Measurements from ENCODE around the gene SLC43A3. TPM values are rescaled to one million over a fixed set of nuclear protein-coding genes. Genes with fewer than 3 reads are reported as not detected.
"Not testable (repeated sequence)": the region's sequence is repeated elsewhere in the genome, so short reads cannot be mapped to it uniquely, and the experiment has no call there.

Gene SLC43A3
- total RNA-seq, 1 donor from 2014 or later, result 117 TPM

- no peaks in the 10 kb centered on the region for H3K9me3 ChIP-seq
- peaks cover 21% of the 10 kb centered on the region for H3K4me1 ChIP-seq
- DNase-seq (no peak), ATAC-seq (peak; percentile 71)
- no peak overlapping the region for H3K4me3 ChIP-seq
- H3K36me3 ChIP-seq, result peaks cover 46% of the 10 kb centered on the region
- intact Hi-C loops (cut with DNase I), result no loop called here
- TF ChIP-seq CTCF (IDR thresholded peaks at IDR 0.05), result no peak
- H3K27ac ChIP-seq, result peak overlapping the region; percentile 21
- H3K27me3 ChIP-seq, result no peaks in the 10 kb centered on the region
Measured at GRCh38 chr11:57406337-57406904, 20.5 kb downstream of the SLC43A3 start.

- H3K27me3 ChIP-seq, result no peaks in the 10 kb centered on the region
- no peaks in the 10 kb centered on the region for H3K9me3 ChIP-seq
- no peak overlapping the region for H3K27ac ChIP-seq
- H3K4me1 ChIP-seq, result peaks cover 21% of the 10 kb centered on the region
- no peak for TF ChIP-seq CTCF (IDR thresholded peaks at IDR 0.05)
- H3K36me3 ChIP-seq, result peaks cover 36% of the 10 kb centered on the region
- peak; percentile 34 for ATAC-seq
- intact Hi-C loops (cut with DNase I), result no loop called here
- DNase-seq, result no peak
- no peak overlapping the region for H3K4me3 ChIP-seq
Measured at GRCh38 chr11:57405271-57405860, 21.6 kb downstream of the SLC43A3 start.

GRCh38 chr11:57403802-57404147, 23.1 kb downstream of the SLC43A3 start:
- Histone ChIP-seq H3K9me3 (no peaks in the 10 kb centered on the region), H3K4me3 (no peak overlapping the region), H3K36me3 (peaks cover 20% of the 10 kb centered on the region), H3K27me3 (no peaks in the 10 kb centered on the region), H3K27ac (no peak overlapping the region), H3K4me1 (peaks cover 21% of the 10 kb centered on the region)
- ATAC-seq, result peak; percentile 21
- no peak for DNase-seq
- intact Hi-C loops (cut with DNase I), result no loop called here
- no peak for TF ChIP-seq CTCF (IDR thresholded peaks at IDR 0.05)

- DNase-seq; H3K27me3 ChIP-seq; ATAC-seq; H3K9me3 ChIP-seq; H3K27ac ChIP-seq; H3K4me3 ChIP-seq; intact Hi-C loops (cut with DNase I): not testable (repeated sequence)
- Histone ChIP-seq H3K36me3 (peaks cover 14% of the 10 kb centered on the region), H3K4me1 (peaks cover 21% of the 10 kb centered on the region)
Measured at GRCh38 chr11:57403003-57403801, 23.7 kb downstream of the SLC43A3 start.

GRCh38 chr11:57402188-57403002, 24.5 kb downstream of the SLC43A3 start:
- Histone ChIP-seq H3K27ac (no peak overlapping the region), H3K9me3 (no peaks in the 10 kb centered on the region), H3K4me1 (peaks cover 18% of the 10 kb centered on the region), H3K4me3 (no peak overlapping the region), H3K27me3 (no peaks in the 10 kb centered on the region), H3K36me3 (peaks cover 6% of the 10 kb centered on the region)
- intact Hi-C loops (cut with DNase I), result no loop called here
- no peak for TF ChIP-seq CTCF (IDR thresholded peaks at IDR 0.05)
- DNase-seq (no peak), ATAC-seq (no peak)
